ENCODE data around the gene IRAK1. TPM values are rescaled to one million over a fixed set of nuclear protein-coding genes. Genes with fewer than 3 reads are reported as not detected.

Gene IRAK1
- total and polyA plus RNA-seq, 10 of the 15 experiments (the other 5 are each of a cell fraction or from before 2014, with no cell fraction given), result 4.2 to 136 (median 39.5) TPM

DNA sequence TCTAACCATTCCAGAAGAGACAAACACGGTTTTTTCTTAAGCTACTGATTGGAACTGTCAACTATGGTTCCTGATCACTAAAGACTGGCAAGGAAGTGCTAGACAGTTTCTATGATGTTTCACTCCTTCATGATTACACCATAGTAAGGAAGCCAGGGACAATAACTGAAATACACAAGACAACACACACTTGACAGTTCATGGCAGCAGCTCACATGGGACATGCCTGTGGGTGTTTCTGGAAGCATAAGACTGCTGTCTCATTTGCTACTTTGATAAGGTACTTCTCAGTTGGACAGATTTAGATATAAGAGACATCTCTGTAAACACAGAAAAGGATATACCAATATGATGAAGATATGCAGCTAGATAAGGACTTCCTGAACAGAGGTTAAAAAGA, 8.3 kb upstream of the IRAK1 start:
- RAD21 ChIA-PET (ENCODE audit: unreplicated experiment), result no interaction called here
- CTCF ChIA-PET, result interaction anchor here (4.4 kb wide), 1 partner anchor 14 kb away, joined by 26 read pairs; no protein-coding TSS in a partner anchor
- Histone ChIP-seq H3K4me2 (ENCODE audit: control insufficient read depth, insufficient read depth) (no peak overlapping the region), H3K9ac (ENCODE audit: control insufficient read depth, insufficient read depth, low read length) (no peak overlapping the region), H3K79me2 (ENCODE audit: control insufficient read depth, insufficient read depth, low read length) (no peaks in the 10 kb centered on the region), H2AFZ (ENCODE audit: control insufficient read depth, low read depth, low read length) (no peak overlapping the region), H4K20me1 (ENCODE audit: control insufficient read depth, insufficient read depth) (no peaks in the 10 kb centered on the region; the same call in 1 of the 2 replicates), H3K4me3 (no peak overlapping the region), H3K9me3 (replicated peaks; ENCODE audit: control insufficient read depth, insufficient read depth, low read length) (no peaks in the 10 kb centered on the region), H3K36me3 (ENCODE audit: control insufficient read depth in 2 of 2, insufficient read depth in 2 of 2, low read length in 1 of 2) (peaks cover 0 to 2% of the 10 kb centered on the region in 2 experiments; a peak in 3 of 4 replicates), H3K27me3 (replicated peaks in 1 of 2; ENCODE audit: control insufficient read depth in 2 of 2, insufficient read depth in 2 of 2, low read length in 1 of 2) (no peaks in the 10 kb centered on the region; a peak in 1 of 4 replicates), H3K27ac (ENCODE audit: control insufficient read depth, insufficient read depth) (no peak overlapping the region), H3K4me1 (ENCODE audit: control insufficient read depth, insufficient read depth, low read length) (no peaks in the 10 kb centered on the region)
- POLR2A ChIA-PET, result interaction anchor here (0.7 to 0.8 kb wide), 2 partner anchors 18 to 60 kb away, joined by 3 read pairs; no protein-coding TSS in a partner anchor
- BruUV-seq (replicated peaks), result no TSS peak
- ATAC-seq (no peak), FAIRE-seq (no peak), DNase-seq (ENCODE audit: low read depth, low spot score) (no peak)
- TF ChIP-seq BACH1 (IDR thresholded peaks at IDR 0.05; ENCODE audit: borderline replicate concordance), result no peak
- TF ChIP-seq ZSCAN29 (IDR thresholded peaks at IDR 0.05), result no peak
- TF ChIP-seq MXI1 (IDR thresholded peaks at IDR 0.05; ENCODE audit: low read depth, low read length), result no peak
- no peak for TF ChIP-seq CBFB (IDR thresholded peaks at IDR 0.05; ENCODE audit: low read depth)
- TF ChIP-seq PML (IDR thresholded peaks at IDR 0.05; ENCODE audit: low read length), result no peak
- no peak for TF ChIP-seq CBX5 (IDR thresholded peaks at IDR 0.05; ENCODE audit: low read depth)
- TF ChIP-seq, protein P1, sequence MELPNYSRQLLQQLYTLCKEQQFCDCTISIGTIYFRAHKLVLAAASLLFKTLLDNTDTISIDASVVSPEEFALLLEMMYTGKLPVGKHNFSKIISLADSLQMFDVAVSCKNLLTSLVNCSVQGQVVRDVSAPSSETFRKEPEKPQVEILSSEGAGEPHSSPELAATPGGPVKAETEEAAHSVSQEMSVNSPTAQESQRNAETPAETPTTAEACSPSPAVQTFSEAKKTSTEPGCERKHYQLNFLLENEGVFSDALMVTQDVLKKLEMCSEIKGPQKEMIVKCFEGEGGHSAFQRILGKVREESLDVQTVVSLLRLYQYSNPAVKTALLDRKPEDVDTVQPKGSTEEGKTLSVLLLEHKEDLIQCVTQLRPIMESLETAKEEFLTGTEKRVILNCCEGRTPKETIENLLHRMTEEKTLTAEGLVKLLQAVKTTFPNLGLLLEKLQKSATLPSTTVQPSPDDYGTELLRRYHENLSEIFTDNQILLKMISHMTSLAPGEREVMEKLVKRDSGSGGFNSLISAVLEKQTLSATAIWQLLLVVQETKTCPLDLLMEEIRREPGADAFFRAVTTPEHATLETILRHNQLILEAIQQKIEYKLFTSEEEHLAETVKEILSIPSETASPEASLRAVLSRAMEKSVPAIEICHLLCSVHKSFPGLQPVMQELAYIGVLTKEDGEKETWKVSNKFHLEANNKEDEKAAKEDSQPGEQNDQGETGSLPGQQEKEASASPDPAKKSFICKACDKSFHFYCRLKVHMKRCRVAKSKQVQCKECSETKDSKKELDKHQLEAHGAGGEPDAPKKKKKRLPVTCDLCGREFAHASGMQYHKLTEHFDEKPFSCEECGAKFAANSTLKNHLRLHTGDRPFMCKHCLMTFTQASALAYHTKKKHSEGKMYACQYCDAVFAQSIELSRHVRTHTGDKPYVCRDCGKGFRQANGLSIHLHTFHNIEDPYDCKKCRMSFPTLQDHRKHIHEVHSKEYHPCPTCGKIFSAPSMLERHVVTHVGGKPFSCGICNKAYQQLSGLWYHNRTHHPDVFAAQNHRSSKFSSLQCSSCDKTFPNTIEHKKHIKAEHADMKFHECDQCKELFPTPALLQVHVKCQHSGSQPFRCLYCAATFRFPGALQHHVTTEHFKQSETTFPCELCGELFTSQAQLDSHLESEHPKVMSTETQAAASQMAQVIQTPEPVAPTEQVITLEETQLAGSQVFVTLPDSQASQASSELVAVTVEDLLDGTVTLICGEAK (IDR thresholded peaks at IDR 0.05; ENCODE audit: borderline replicate concordance), result no peak
- TF ChIP-seq MTA3 (IDR thresholded peaks at IDR 0.05; ENCODE audit: borderline replicate concordance, low read length), result no peak
- no peak for TF ChIP-seq SREBF1 (IDR thresholded peaks at IDR 0.05; ENCODE audit: low read length)
- no peak for TF ChIP-seq POU2F2 (IDR thresholded peaks at IDR 0.05; ENCODE audit: borderline replicate concordance, low read depth, low read length)
- TF ChIP-seq SIN3A (IDR thresholded peaks at IDR 0.05; ENCODE audit: low read depth, low read length), result no peak
- TF ChIP-seq NKRF (conservative IDR thresholded peaks at IDR 0.05), result no peak
- TF ChIP-seq ZBED1 (IDR thresholded peaks at IDR 0.05; ENCODE audit: borderline replicate concordance), result no peak
- TF ChIP-seq STAT1 (conservative IDR thresholded peaks at IDR 0.05), result no peak
- no peak for TF ChIP-seq IRF3 (IDR thresholded peaks at IDR 0.05)
- TF ChIP-seq SP1 (IDR thresholded peaks at IDR 0.05; ENCODE audit: low read depth, low read length), result no peak
- no peak for TF ChIP-seq MTA2 (IDR thresholded peaks at IDR 0.05; ENCODE audit: low read depth)
- 37% methylated on average over 1 of the region's 1 CpG for WGBS (ENCODE audit: insufficient coverage, insufficient replicate concordance, low lambda C conversion rate, missing lambda C conversion rate)
- in situ Hi-C loops (cut with MboI) (no loop called here), intact Hi-C loops (cut with micrococcal nuclease; ENCODE audit: unreplicated experiment) (no loop called here)
- SMC1A ChIA-PET (ENCODE audit: uncharacterized antibody, unreplicated experiment), result no interaction called here
